ENCODE data around the gene OBSCN.

DNA sequence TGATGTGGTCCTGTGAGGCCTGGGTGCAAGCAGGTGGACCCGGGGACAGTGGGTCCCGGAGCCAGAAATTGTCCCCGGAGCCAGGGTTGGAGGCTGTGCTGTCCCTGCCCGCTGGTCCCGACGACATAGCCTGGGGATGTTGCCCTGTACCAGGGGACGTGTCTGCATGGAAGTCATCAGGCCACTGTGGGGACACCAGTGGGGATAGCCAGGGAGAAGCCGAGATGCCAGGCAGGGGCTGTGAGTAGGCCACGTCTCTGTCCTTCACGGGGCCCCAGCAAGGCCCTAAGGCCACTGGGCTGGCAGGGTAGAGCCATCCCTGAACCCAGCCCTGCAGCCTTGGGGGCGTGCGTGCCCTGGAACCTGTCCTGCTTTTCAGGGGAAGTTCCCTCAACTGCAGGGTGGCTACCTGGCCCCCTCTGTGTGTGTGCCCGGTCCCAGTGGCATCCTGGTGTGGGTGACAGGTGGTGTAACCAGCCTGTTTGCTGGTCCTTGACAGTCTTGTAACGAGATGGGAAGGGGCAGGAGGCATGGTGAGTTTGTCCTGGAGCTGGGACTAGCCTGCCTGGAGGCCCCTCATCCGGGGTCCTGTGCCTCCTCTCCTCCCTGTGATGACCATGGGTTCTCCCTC is 73.2 kb downstream of the OBSCN start:
- no peak for TF ChIP-seq EZH2 (IDR thresholded peaks at IDR 0.05; ENCODE audit: insufficient read depth, low read length)
- TF ChIP-seq, protein P1, sequence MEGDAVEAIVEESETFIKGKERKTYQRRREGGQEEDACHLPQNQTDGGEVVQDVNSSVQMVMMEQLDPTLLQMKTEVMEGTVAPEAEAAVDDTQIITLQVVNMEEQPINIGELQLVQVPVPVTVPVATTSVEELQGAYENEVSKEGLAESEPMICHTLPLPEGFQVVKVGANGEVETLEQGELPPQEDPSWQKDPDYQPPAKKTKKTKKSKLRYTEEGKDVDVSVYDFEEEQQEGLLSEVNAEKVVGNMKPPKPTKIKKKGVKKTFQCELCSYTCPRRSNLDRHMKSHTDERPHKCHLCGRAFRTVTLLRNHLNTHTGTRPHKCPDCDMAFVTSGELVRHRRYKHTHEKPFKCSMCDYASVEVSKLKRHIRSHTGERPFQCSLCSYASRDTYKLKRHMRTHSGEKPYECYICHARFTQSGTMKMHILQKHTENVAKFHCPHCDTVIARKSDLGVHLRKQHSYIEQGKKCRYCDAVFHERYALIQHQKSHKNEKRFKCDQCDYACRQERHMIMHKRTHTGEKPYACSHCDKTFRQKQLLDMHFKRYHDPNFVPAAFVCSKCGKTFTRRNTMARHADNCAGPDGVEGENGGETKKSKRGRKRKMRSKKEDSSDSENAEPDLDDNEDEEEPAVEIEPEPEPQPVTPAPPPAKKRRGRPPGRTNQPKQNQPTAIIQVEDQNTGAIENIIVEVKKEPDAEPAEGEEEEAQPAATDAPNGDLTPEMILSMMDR (IDR thresholded peaks at IDR 0.05; ENCODE audit: insufficient read depth, low read depth, low read length) = no peak
